Neutrophil (primary cell): ENCODE results near the gene BCORL1.

Experiments used
- H3K27ac ChIP-seq: fragments of 200-600 bp; sonication (generic); 2 replicates; pipeline ENCODE4 v1.5.1; 2016; ENCODE audit warnings: mild to moderate bottlenecking, moderate library complexity
- H3K27me3 ChIP-seq: fragments of 200-600 bp; sonication (generic); 2 replicates; pipeline ENCODE4 v1.6.0; 2016; ENCODE audit warnings: mild to moderate bottlenecking
- H3K36me3 ChIP-seq: fragments of 200-600 bp; sonication (generic); 2 replicates; pipeline ENCODE4 v1.5.1; 2017
- H3K4me1 ChIP-seq, 2 experiments: fragments of 200-600 bp in 1 of 2; sonication (generic) in 1 of 2; 1 replicate in 1 of 2; 2 replicates in 1 of 2; pipeline versions ENCODE4 v1.5.1 to v1.6.1; 2013 to 2016; ENCODE audit warnings: low read depth in 1 of 2, low read length in 1 of 2, mild to moderate bottlenecking in 1 of 2, moderate library complexity in 1 of 2; ENCODE audit not compliant: control insufficient read depth in 1 of 2, insufficient read depth in 1 of 2
- H3K4me3 ChIP-seq, 2 experiments: fragments of 200-600 bp in 1 of 2; sonication (generic) in 1 of 2; 1 replicate in 1 of 2; 2 replicates in 1 of 2; pipeline ENCODE4 v1.5.1; 2013 to 2016; ENCODE audit warnings: low read depth in 1 of 2, low read length in 1 of 2, mild to moderate bottlenecking in 1 of 2, moderate library complexity in 1 of 2
- H3K9me3 ChIP-seq: fragments of 200-600 bp; sonication (generic); 2 replicates; pipeline ENCODE4 v1.5.1; 2016
- CTCF ChIP-seq: fragments of 200-600 bp; sonication (generic); IDR thresholded peaks from 2 replicates; pipeline ENCODE4 v1.5.1; 2016; ENCODE audit warnings: antibody characterized with exemption

The BCORL1 gene

GRCh38 chrX:129963729-129964128, 18.7 kb upstream of the BCORL1 start:
- Histone ChIP-seq H3K4me1 (peaks cover 22% of the 10 kb centered on the region in 2 experiments), H3K27ac (no peak overlapping the region), H3K27me3 (no peaks in the 10 kb centered on the region), H3K36me3 (no peaks in the 10 kb centered on the region), H3K9me3 (no peaks in the 10 kb centered on the region), H3K4me3 (no peak overlapping the region)
- no peak for TF ChIP-seq CTCF

- TF ChIP-seq CTCF = no peak
These were observed 17.3 kb upstream of the BCORL1 start for GRCh38 chrX:129965166-129965565.

GRCh38 chrX:129968968-129969367, 13.5 kb upstream of the BCORL1 start:
- TF ChIP-seq CTCF = no peak
- H3K36me3 ChIP-seq = no peaks in the 10 kb centered on the region
- H3K4me1 ChIP-seq = no peaks in the 10 kb centered on the region
- no peak overlapping the region for H3K27ac ChIP-seq
- no peak overlapping the region for H3K4me3 ChIP-seq
- H3K9me3 ChIP-seq = no peaks in the 10 kb centered on the region
- H3K27me3 ChIP-seq = no peaks in the 10 kb centered on the region

More at GRCh38 chrX:129965166-129965565, 17.3 kb upstream of the BCORL1 start:
- Histone ChIP-seq H3K4me1 (peaks cover 14 to 20% of the 10 kb centered on the region in 2 experiments), H3K27me3 (no peaks in the 10 kb centered on the region), H3K9me3 (no peaks in the 10 kb centered on the region), H3K4me3 (no peak overlapping the region), H3K36me3 (no peaks in the 10 kb centered on the region), H3K27ac (no peak overlapping the region)

- H3K4me3 ChIP-seq = no peak overlapping the region
- peaks cover 10% of the 10 kb centered on the region for H3K27me3 ChIP-seq
- H3K4me1 ChIP-seq = peaks cover 11 to 21% of the 10 kb centered on the region in 2 experiments
- no peaks in the 10 kb centered on the region for H3K36me3 ChIP-seq
- TF ChIP-seq CTCF = no peak
- H3K27ac ChIP-seq = no peak overlapping the region
- H3K9me3 ChIP-seq = no peaks in the 10 kb centered on the region
These were observed 6.0 kb upstream of the BCORL1 start for GRCh38 chrX:129976441-129976840.

- Histone ChIP-seq H3K9me3 (no peaks in the 10 kb centered on the region), H3K36me3 (no peaks in the 10 kb centered on the region), H3K4me3 (no peak overlapping the region), H3K27ac (peak overlapping the region; percentile 27), H3K27me3 (peaks cover 10% of the 10 kb centered on the region), H3K4me1 (peaks cover 11 to 22% of the 10 kb centered on the region in 2 experiments)
- no peak for TF ChIP-seq CTCF
These were observed 3.1 kb upstream of the BCORL1 start for GRCh38 chrX:129979207-129979920.
